Measurements from ENCODE around the gene POTEJ.
"Not testable (repeated sequence)": the region's sequence is repeated elsewhere in the genome, so short reads cannot be mapped to it uniquely, and the experiment has no call there.

DNA sequence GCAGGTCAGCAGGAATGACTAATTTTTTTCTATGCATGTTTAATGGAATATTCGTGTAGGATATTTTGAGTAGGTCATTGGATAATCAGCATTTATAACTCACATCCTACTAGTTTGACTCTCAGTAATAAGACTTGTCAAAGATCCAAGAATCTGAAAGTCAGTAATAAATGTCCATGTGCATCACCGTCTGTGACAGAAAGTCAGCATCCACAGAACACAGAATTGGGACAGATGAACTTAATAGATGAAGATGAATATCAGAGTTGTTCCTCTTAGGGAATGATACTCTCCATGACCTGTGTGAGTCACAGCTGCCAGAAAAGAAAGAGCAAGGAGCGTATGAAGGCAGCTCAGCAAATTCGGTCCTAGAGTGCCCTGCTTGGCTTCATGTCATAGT, 30.4 kb downstream of the POTEJ start:
- not testable (repeated sequence) for TF ChIP-seq POLR2A (IDR thresholded peaks at IDR 0.05)
- TF ChIP-seq, protein P1, sequence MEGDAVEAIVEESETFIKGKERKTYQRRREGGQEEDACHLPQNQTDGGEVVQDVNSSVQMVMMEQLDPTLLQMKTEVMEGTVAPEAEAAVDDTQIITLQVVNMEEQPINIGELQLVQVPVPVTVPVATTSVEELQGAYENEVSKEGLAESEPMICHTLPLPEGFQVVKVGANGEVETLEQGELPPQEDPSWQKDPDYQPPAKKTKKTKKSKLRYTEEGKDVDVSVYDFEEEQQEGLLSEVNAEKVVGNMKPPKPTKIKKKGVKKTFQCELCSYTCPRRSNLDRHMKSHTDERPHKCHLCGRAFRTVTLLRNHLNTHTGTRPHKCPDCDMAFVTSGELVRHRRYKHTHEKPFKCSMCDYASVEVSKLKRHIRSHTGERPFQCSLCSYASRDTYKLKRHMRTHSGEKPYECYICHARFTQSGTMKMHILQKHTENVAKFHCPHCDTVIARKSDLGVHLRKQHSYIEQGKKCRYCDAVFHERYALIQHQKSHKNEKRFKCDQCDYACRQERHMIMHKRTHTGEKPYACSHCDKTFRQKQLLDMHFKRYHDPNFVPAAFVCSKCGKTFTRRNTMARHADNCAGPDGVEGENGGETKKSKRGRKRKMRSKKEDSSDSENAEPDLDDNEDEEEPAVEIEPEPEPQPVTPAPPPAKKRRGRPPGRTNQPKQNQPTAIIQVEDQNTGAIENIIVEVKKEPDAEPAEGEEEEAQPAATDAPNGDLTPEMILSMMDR (IDR thresholded peaks at IDR 0.05), result not testable (repeated sequence)
